Measurements from ENCODE around the gene HTR3D.

DNA sequence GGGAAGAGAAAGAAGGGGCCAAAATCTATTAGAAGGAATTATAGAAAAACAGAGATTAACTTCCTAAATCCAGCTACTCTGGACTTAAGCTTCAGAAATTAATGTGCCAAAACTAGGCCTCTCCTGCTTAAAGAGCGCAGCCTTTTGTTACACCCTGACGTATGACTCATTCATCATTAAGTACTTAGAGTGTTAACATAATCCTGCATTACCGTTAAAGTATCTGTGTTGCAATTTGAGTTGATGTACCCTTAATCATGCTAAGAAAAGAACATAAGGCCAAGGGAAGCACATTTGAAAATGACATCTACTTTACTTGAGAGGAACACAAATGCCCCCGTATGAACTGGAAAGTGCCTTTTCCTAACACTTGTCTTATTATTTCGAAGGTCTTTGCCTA, 7.9 kb downstream of the HTR3D start:
- TF ChIP-seq TAF1 (IDR thresholded peaks at IDR 0.05; ENCODE audit: borderline replicate concordance, insufficient read depth, low read length) (no peak), POLR2AphosphoS5 (IDR thresholded peaks at IDR 0.05; ENCODE audit: low read depth, low read length) (no peak), FOXP2 (optimal IDR thresholded peaks at IDR 0.05; ENCODE audit: borderline replicate concordance, extremely low read depth, extremely low read length, insufficient read depth) (no peak), SIN3A (IDR thresholded peaks at IDR 0.05; ENCODE audit: borderline replicate concordance, insufficient read depth, low read length) (no peak)
- TF ChIP-seq, protein P1, sequence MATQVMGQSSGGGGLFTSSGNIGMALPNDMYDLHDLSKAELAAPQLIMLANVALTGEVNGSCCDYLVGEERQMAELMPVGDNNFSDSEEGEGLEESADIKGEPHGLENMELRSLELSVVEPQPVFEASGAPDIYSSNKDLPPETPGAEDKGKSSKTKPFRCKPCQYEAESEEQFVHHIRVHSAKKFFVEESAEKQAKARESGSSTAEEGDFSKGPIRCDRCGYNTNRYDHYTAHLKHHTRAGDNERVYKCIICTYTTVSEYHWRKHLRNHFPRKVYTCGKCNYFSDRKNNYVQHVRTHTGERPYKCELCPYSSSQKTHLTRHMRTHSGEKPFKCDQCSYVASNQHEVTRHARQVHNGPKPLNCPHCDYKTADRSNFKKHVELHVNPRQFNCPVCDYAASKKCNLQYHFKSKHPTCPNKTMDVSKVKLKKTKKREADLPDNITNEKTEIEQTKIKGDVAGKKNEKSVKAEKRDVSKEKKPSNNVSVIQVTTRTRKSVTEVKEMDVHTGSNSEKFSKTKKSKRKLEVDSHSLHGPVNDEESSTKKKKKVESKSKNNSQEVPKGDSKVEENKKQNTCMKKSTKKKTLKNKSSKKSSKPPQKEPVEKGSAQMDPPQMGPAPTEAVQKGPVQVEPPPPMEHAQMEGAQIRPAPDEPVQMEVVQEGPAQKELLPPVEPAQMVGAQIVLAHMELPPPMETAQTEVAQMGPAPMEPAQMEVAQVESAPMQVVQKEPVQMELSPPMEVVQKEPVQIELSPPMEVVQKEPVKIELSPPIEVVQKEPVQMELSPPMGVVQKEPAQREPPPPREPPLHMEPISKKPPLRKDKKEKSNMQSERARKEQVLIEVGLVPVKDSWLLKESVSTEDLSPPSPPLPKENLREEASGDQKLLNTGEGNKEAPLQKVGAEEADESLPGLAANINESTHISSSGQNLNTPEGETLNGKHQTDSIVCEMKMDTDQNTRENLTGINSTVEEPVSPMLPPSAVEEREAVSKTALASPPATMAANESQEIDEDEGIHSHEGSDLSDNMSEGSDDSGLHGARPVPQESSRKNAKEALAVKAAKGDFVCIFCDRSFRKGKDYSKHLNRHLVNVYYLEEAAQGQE (IDR thresholded peaks at IDR 0.05; ENCODE audit: insufficient read depth in 1 of 2, low read depth in 2 of 2, low read length in 2 of 2): no peak
